TTC549 (cell line): ENCODE measurements around the gene RNF41.
A peak's percentile ranks its signal among the peaks of the same experiment; 100 is the strongest.
"Not testable (repeated sequence)": the region's sequence is repeated elsewhere in the genome, so short reads cannot be mapped to it uniquely, and the experiment has no call there.

Experiments
- FAIRE-seq: peaks from 2 replicates; lab custom pipeline; 2012; peaks lifted over from hg19 to GRCh38; lab: Jason Lieb, UNC

Gene RNF41

DNA sequence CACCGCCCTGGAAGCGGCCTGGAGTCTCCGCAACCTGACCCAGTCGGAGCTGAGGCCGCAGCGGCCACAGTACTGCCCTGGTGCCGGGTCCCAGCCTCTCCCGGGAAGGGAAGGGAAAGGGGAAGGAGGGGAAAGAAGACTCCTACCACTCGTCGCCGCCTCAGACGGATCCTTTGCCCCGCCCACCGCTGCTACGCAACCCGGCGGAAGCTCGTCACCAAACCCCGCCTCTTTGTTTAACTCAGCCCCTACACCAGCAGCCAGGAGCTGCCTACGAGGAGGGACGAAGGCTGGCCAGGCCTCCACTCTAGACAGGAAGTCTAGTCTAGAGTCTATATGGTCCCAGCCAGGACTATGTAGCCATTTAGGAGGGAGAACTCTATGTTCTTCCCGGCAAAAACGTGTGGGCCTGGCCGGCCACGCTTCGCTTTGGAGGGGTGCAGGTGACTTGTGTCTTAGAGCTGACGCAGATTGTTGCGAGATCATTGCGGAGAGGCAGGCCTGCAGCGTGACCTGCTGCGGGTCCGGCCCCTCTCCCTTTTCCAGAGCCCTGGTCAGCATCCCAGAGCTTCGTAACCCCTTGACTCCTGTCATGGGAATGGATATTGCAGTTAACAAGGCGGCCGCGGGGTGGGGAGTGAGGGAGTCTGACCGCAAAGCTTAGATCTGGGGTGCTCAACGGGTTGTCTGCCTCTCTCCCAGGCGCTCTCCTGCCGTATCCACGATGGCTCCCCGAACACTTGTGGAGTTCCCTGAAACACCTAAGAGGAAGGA, at the start of gene RNF41:
RNF41 (minus strand) TSS at position 166 of the 774 bp plus-strand sequence. CDS start 7,875 bp downstream, outside the sequence.
- peak; percentile 88 for FAIRE-seq

GRCh38 chr12:56271031-56271430, 49.3 kb upstream of the RNF41 start:
- no peak for FAIRE-seq

DNA sequence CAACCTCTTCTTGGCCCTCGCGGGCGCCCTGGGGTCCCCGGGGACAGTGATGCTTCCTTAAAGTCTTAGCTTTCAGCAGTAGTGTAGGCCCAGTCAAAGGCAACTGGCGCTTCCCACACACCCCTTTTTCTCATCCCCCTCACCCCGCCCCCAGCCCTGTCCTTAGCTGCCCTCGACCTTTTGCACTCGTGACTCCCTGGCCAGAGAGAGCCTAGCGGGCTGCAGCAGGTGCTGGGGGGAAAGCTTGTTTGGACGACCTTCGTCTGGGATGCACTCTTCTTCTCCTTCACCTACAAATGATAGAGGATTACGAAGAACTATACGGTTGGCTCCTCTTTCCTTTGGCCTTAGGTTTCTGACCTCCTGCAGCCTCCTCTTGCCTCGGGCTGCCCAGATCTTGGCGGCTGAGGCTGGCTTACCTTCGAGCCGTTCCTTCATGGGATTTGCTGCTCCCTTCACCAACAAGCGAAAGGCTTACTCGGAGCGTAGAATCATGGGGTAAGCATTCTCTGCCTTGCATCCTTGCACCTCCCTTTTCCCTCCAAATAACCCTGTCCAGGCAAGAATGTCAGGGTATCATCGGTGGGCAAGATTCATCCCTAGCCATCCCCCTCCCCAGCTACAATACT, 45.8 kb upstream of the RNF41 start:
- no peak for FAIRE-seq

DNA sequence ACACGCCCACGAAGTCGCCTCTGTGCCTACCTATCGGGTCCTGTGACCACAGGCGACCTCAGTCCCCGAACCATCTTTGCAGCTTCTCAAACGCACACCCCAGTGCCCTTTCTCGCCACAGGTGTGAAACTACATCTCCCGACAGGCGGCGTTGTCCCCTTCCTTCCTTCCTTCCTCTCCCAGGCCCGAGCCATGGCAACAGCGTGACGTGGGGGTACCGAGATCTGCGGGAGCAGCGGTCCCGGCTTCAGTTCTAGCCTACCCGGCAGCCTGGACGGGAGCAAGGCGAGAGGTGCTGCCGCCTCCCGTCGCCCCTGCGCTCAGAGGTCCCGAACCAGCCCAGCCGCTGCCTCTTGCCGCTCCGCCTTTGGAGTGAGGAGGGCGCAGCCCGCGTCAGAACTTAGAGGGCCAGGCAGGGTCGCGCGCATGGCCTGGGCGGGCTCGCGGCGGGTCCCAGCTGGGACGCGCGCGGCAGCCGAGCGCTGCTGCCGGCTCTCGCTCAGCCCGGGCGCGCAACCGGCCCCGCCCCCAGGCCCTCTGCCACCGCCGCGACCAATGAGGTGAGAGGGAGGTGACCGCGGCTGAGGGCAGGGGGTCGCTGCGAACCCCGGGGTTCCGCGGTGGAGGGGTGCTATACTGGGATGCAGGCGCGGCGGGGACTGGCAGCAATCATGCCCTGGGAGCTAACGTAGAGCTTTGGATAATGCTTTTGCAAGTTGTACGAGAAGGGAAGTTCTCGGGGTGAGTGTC, 45.1 kb upstream of the RNF41 start, which contains the start of gene COQ10A:
COQ10A (plus strand) TSS at position 250 of the 750 bp plus-strand sequence; CDS start at position 427, 177 bp downstream.
- FAIRE-seq, result no peak

DNA sequence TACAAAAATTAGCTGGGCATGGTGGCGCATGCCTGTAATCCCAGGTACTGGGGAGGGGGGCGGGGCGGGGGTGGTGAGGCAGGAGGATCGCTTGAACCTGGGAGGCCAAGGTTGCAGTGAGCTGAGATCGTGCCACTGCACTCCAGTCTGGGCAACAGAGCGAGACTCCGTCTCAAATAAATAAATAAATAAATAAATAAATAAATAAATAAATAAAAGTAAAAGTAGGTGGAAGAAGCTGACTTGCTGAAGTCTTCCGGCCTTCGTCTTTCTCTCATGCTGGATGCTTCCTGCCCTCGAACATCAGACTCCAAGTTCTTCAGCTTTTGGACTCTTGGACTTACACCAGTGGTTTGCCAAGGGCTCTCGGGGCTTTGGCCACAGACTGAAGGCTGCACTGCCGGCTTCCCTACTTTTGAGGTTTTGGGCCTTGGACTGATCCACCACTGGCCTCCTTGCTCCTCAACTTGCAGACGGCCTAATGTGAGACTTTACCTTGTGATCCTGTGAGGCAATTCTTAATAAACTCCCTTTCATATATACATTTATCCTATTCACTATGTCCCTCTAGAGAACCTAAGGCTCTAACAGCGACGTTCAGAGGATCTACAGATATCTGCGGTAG, 44.5 kb upstream of the RNF41 start:
- FAIRE-seq, result not testable (repeated sequence)

- FAIRE-seq, result not testable (repeated sequence)
Measured at GRCh38 chr12:56262955-56263354, 41.2 kb upstream of the RNF41 start.

DNA sequence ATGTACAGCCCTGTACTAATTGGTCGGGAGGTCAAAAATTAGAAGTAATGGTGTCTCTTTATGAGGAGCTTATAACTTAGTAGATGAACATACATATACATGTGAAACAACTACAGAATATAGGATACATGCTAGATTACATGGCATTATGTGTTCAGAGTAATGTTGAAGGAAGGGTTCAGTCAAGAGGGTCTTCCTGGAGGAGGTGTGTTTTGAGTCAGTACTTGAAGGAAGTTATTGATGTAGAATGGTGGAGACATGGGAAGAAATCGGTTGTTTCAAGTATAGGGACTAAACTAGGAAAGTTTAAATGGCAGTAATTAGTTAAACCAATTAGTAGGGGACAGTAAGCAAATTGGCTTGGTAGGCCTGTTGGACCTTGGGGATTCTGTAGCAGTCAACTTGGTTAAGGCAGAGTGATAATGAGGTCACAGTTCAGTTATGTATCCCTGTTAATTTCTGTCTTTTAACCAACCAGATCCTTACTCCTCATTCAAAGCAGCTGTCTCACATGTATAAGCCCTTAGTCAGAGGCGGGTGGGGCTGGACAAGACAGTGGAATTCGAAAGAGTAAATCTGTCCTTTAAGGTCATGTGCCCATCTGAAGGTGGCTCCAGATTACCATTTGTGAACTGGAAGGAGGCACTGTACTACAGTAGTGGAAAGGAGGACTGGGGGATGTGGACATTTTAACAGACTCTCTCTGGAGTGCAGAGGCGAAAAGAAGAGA, 39.9 kb upstream of the RNF41 start:
- FAIRE-seq, result no peak

- no peak for FAIRE-seq
Measured at GRCh38 chr12:56260921-56261320, 39.2 kb upstream of the RNF41 start.

GRCh38 chr12:56260380-56260779, 38.7 kb upstream of the RNF41 start:
- no peak for FAIRE-seq

DNA sequence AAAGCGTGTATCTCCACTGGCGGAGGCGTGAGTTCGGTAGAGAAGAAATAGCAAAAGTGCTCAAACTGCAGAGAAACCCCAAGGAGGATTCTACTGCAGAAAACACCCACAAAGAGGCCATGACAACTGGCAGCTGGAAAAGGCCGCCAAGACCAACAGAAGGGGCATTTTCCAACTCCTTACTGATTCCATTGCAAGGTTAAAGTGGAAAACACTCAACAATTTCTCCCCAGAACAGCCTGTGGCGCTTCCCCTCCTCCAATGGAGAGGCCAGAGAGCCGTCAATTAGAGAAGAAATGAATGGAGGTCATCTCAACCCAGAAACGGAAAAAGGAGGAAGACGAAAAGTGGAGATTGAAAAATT, 37.1 kb upstream of the RNF41 start:
- no peak for FAIRE-seq

GRCh38 chr12:56258068-56258819, 36.5 kb upstream of the RNF41 start, which contains the start of gene ANKRD52:
Gene ANKRD52 (minus strand): TSS chr12:56258384. CDS start chr12:56258269, 115 bp downstream.
- no peak for FAIRE-seq

DNA sequence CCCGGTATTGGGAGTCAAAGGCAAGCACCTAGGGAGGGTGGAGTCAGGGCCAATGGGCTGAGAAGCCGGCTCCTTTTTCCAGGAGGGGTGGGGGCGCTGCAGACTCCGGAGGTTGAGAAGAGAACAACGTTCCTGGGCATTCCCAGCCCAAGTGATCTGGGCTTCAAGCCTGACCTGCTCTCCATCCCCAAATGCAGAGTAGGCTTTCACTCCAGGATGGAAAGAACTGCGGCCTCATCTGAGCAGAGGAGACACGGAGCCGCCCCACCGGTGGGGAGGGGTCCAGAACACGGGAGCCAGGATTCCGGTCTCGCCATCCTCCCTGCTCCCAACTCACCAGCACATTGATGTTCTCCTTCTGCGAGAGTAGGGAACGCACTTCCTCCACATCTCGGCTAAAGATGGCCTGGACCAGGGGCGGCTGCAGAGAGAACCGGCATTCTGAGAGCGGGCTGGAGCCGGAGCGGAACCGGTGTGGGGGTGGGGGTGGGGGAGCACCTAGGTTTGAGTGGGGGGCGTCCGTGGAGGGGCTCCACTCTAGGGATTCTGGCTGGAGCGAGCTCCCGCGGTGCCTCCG, 35.9 kb upstream of the RNF41 start:
- FAIRE-seq, result no peak

DNA sequence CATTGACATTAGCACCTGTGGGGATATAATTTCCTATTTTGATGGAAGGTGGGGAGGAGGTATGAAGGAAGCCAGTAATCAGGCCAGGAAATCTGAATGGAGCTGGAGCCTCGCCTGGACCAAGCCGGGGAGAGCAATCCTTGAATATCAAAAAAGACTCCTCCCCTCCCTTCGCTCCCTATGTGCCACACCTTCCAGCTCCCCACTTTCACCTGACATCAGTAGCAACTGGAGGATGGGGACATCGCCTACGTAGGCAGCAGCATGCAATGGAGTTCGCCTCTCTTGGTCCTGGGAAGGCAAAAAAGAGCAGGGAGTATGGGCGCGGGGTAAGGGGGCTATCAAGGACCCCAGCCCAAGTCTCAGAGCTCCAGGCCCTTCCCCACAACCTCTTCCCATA, 35.3 kb upstream of the RNF41 start:
- no peak for FAIRE-seq

- no peak for FAIRE-seq
Measured at GRCh38 chr12:56256326-56256960, 34.7 kb upstream of the RNF41 start.

- no peak for FAIRE-seq
Measured at GRCh38 chr12:56255671-56256070, 33.9 kb upstream of the RNF41 start.

GRCh38 chr12:56253091-56253490, 31.4 kb upstream of the RNF41 start:
- no peak for FAIRE-seq

GRCh38 chr12:56252649-56253048, 30.9 kb upstream of the RNF41 start:
- FAIRE-seq, result no peak

DNA sequence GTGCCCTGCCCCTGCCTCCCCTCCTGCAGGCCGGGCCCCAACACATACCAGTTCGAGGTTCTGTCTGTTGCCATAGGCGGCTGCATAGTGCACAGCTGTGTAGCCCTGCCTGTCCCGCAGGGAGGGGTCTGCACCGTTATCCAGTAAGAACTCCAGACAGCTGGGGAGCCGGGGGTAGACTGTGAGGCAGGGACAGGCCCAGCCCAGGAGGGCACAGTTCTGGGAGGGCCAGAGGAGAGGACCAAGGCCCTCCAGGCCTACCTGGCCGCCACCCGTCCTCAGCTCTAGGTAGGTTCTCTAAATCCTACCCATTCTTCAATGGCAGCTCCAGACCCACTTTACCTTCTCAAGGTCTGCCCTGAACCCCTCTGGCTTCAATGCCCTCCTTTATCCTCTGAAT, 27.0 kb upstream of the RNF41 start:
- FAIRE-seq, result no peak

DNA sequence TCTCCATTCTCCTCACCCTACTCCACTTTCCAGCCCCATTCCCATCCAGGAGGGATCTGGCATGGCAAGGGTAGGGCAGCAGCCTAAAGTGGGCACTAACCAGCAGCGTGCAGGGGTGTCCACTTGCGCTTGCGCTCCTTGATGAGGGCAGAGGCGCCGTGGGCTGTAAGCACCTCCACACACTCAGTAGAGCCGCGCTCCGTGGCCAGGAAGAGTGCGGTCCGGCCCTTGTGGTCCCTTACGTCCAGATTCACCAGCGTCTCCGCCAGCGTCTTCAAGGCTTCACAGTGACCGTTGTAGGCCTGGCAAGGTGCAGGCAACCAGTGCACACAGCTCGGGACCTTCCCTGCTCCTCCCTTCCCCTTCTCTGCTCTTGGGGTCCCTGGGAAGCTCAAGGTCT, 26.2 kb upstream of the RNF41 start:
- FAIRE-seq, result no peak

DNA sequence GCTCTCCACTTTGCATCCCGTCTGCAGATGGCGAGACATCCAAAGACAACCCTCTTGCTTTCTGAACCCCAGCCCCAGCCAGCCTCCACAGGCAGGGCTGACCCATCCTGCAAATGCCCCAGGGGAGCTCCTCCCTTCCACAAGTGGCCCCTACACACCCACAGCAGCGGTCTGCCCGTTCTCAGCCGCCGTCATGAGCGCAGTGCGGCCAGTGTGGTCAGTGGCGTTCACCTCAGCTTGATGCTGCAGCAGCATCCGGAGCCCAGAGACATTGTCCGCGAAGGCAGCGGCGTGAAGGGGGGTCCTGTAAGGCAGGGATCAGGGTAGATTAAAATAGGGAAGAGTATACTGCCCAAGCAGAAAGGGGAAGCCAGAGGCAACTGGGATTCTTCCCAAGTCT, 22.8 kb upstream of the RNF41 start:
- FAIRE-seq, result no peak
